ENCODE data around the gene NSDHL.
"Not testable (repeated sequence)": the region's sequence is repeated elsewhere in the genome, so short reads cannot be mapped to it uniquely, and the experiment has no call there.

Gene NSDHL

DNA sequence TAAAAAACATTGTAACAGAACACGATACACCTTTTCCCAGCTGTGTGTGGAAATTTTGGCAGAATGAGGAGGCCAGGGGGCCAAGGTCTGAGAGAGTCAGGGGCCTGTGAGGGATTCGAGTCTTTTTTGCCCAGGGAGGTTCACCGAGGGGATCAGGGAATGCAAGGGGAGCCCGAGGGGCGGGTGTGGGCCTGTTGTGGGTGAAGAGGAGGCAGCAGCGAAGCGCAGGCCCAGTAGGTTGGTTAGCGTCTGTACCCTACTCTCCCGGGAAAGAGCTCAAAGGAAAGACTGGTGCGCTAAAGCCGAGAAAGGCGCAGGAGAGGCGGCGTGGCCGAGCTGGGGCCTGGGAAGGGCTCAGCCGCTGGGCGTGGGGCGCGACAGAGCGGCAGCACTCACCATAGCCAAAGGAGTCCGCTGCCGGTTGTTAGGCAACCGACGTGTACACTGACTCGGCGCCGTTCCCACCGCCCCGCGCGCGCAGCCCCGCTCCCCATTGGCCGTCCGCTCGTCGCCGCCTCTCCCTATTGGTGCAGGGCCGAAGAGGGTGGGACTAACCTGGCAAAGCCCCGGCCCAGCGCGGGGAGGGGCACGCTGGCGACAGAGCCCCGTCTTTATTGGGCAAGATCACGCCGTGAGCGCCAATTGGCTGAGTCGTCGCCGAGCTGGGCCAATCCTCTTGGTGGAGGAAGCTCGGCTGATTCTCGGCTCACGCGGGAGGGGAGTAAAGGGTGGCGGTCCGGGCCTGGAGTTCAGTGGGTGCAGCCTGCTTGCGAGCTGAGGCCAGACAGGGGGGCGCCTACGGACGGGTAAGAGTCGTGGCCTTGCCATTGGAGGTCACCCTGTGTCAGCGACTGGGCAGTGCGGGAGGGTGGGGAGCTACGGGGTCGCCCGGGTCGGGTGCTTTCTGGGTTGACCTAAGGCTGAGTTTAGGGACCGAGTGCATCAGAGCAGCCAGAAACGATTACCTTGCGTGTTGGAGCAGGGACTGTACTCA, at the start of gene NSDHL, which contains the start of gene CETN2:
Gene NSDHL, plus strand, starts transcription at position 752 of the 994 bp plus-strand sequence. CDS start 15,262 bp downstream, outside the sequence.
Gene CETN2, minus strand, starts transcription at position 446 of the 994 bp plus-strand sequence. Its CDS starts 47 bp downstream, at position 399.
- H3K27ac ChIP-seq (ENCODE audit: low read depth in 2 of 2, low read length in 2 of 2): peak within 1 kb of the TSS; percentile 17 to 44
- no peaks in the 10 kb centered on the region for H3K9me3 ChIP-seq (ENCODE audit: control insufficient read depth in 2 of 2, low read length in 2 of 2)
- peaks cover 0 to 2% of the 10 kb centered on the region in 2 donors for H3K36me3 ChIP-seq (ENCODE audit: control insufficient read depth in 2 of 2, insufficient read depth in 2 of 2, low read length in 2 of 2)
- H3K4me3 ChIP-seq (ENCODE audit: low read length in 2 of 2): peak within 1 kb of the TSS; percentile 85
- peaks cover 0 to 6% of the 10 kb centered on the region in 2 donors for H3K4me1 ChIP-seq (ENCODE audit: control insufficient read depth in 2 of 2, insufficient read depth in 2 of 2, low read length in 2 of 2)
- peaks cover 0 to 2% of the 10 kb centered on the region in 2 donors for H3K27me3 ChIP-seq (ENCODE audit: control insufficient read depth in 2 of 2, insufficient read depth in 2 of 2, low read length in 2 of 2)
- peak within 1 kb of the TSS; percentile 78 to 83 for H3K9ac ChIP-seq (ENCODE audit: low read depth in 1 of 2, low read length in 2 of 2)

DNA sequence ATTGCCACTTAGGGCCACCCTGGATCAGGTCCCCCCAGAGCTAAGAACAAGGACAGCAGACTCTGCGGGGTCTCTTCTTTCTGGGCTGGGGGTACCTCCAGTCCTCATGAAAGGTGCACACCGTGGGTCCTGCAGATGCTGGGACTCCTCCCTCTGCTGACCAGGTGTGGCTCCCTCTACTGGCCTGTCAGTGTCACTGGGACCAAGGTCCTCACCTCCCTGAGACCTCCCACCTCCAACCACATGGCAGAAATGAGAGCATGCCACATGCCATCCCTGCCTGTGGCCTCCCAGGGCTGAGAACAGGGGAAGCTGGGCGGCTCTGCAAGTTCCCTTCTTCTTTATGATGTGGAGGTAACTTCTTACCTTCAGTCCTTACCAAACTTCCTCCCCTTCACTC, 43.8 kb upstream of the NSDHL start:
- not testable (repeated sequence) for H3K27me3 ChIP-seq (ENCODE audit: control insufficient read depth in 2 of 2, insufficient read depth in 2 of 2, low read length in 2 of 2); H3K9me3 ChIP-seq (ENCODE audit: control insufficient read depth in 2 of 2, low read length in 2 of 2); H3K4me3 ChIP-seq (ENCODE audit: low read length in 2 of 2); H3K36me3 ChIP-seq (ENCODE audit: control insufficient read depth in 2 of 2, insufficient read depth in 2 of 2, low read length in 2 of 2); H3K27ac ChIP-seq (ENCODE audit: low read depth in 2 of 2, low read length in 2 of 2); H3K4me1 ChIP-seq (ENCODE audit: control insufficient read depth in 2 of 2, insufficient read depth in 2 of 2, low read length in 2 of 2); H3K9ac ChIP-seq (ENCODE audit: low read depth in 1 of 2, low read length in 2 of 2)

DNA sequence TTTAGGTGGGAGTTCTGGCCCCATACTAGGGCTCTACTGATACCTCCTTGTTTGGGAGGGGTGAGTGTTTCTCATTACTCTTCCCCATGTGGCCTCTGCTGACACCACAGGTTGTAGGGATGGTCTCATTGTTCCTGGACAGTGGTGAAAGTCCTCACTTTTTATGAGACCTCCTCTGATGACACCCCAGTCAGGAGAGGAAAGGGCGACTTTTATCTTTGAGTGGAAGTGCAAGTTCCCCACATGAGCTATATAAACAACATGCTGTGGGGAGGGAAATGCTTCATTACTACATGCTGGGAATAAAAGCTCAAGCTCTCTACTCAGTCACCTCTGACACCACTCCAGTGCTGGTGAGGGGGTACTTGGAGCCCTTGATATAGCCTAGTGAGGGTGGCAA, 31.9 kb upstream of the NSDHL start:
- Histone ChIP-seq H3K27me3 (ENCODE audit: control insufficient read depth in 2 of 2, insufficient read depth in 2 of 2, low read length in 2 of 2) (peaks cover 0 to 2% of the 10 kb centered on the region in 2 donors), H3K4me3 (ENCODE audit: low read length in 2 of 2) (no peak overlapping the region), H3K4me1 (ENCODE audit: control insufficient read depth in 2 of 2, insufficient read depth in 2 of 2, low read length in 2 of 2) (no peaks in the 10 kb centered on the region), H3K9me3 (ENCODE audit: control insufficient read depth in 2 of 2, low read length in 2 of 2) (no peaks in the 10 kb centered on the region), H3K36me3 (ENCODE audit: control insufficient read depth in 2 of 2, insufficient read depth in 2 of 2, low read length in 2 of 2) (no peaks in the 10 kb centered on the region), H3K9ac (ENCODE audit: low read depth in 1 of 2, low read length in 2 of 2) (no peak overlapping the region), H3K27ac (ENCODE audit: low read depth in 2 of 2, low read length in 2 of 2) (no peak overlapping the region)

DNA sequence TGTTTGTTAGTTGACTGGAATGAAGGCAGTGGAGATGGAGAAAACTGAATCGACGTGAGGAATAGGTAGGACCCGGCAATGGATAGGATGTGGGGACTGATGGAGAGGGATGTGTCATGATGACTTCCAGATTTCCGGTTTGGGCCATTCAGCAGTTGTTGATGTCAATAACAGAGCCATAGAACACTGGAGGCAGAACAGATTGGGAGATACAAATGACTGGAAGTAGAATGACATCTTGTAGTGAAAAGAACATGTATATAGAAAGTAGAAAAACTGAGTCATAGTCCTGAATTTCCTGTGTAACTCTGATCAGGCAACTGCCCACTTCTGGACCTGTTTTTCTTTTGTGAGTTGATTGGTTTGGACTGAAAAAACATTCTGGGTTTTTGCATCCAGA, 24.8 kb upstream of the NSDHL start:
- H3K27me3 ChIP-seq (ENCODE audit: control insufficient read depth in 2 of 2, insufficient read depth in 2 of 2, low read length in 2 of 2): peaks cover 0 to 7% of the 10 kb centered on the region in 2 donors
- no peak overlapping the region for H3K27ac ChIP-seq (ENCODE audit: low read depth in 2 of 2, low read length in 2 of 2)
- no peak overlapping the region for H3K4me3 ChIP-seq (ENCODE audit: low read length in 2 of 2)
- H3K9ac ChIP-seq (ENCODE audit: low read depth in 1 of 2, low read length in 2 of 2): no peak overlapping the region
- no peaks in the 10 kb centered on the region for H3K4me1 ChIP-seq (ENCODE audit: control insufficient read depth in 2 of 2, insufficient read depth in 2 of 2, low read length in 2 of 2)
- no peaks in the 10 kb centered on the region for H3K9me3 ChIP-seq (ENCODE audit: control insufficient read depth in 2 of 2, low read length in 2 of 2)
- no peaks in the 10 kb centered on the region for H3K36me3 ChIP-seq (ENCODE audit: control insufficient read depth in 2 of 2, insufficient read depth in 2 of 2, low read length in 2 of 2)

DNA sequence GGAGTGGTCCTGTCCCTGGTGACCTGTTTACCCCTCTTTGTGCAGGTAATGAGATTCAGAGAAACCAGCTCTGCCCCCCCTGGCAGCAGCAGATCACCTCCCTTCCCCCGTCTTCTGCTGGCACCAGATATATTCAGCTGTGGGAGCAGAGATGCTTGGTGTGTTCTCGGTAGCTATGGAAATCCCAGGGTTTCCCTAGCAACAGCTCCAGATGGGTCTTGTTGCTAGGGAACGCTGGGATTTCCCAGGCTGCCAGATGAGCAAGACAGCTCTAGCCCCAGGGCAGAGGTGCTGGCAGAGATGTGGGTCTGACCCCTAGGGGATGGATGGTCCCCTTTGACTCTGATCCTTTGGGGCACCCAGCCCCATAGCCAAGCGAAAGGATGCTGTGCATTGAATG, 20.5 kb upstream of the NSDHL start:
- Histone ChIP-seq H3K36me3 (ENCODE audit: control insufficient read depth in 2 of 2, insufficient read depth in 2 of 2, low read length in 2 of 2) (no peaks in the 10 kb centered on the region), H3K4me1 (ENCODE audit: control insufficient read depth in 2 of 2, insufficient read depth in 2 of 2, low read length in 2 of 2) (no peaks in the 10 kb centered on the region), H3K4me3 (ENCODE audit: low read length in 2 of 2) (no peak overlapping the region), H3K9me3 (ENCODE audit: control insufficient read depth in 2 of 2, low read length in 2 of 2) (no peaks in the 10 kb centered on the region), H3K27ac (ENCODE audit: low read depth in 2 of 2, low read length in 2 of 2) (no peak overlapping the region), H3K27me3 (ENCODE audit: control insufficient read depth in 2 of 2, insufficient read depth in 2 of 2, low read length in 2 of 2) (peaks cover 0 to 5% of the 10 kb centered on the region in 2 donors), H3K9ac (ENCODE audit: low read depth in 1 of 2, low read length in 2 of 2) (no peak overlapping the region)

DNA sequence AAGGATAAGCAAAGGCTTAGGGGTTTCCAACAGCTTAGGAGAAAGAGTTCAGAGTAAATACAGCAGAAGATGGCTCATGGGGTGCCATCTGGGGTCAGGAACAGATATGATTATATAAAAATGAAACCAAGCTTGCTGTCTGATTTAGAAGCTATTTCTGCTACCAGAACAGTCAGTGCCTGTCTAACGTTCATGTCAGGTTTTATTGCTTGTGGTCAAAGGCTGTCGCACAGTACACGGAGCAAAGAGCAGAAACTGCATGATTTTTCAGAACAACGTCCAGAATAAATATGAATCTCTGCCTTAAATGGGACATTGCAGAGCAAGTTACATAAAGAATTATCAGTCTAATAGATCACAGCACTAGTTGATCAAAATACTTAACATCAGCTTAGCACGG, 17.7 kb upstream of the NSDHL start:
- peaks cover 0 to 3% of the 10 kb centered on the region in 2 donors for H3K27me3 ChIP-seq (ENCODE audit: control insufficient read depth in 2 of 2, insufficient read depth in 2 of 2, low read length in 2 of 2)
- H3K36me3 ChIP-seq (ENCODE audit: control insufficient read depth in 2 of 2, insufficient read depth in 2 of 2, low read length in 2 of 2): no peaks in the 10 kb centered on the region
- H3K4me3 ChIP-seq (ENCODE audit: low read length in 2 of 2): peak overlapping the region in 1 of 2 donors; percentile 10
- H3K27ac ChIP-seq (ENCODE audit: low read depth in 2 of 2, low read length in 2 of 2): no peak overlapping the region
- no peaks in the 10 kb centered on the region for H3K9me3 ChIP-seq (ENCODE audit: control insufficient read depth in 2 of 2, low read length in 2 of 2)
- H3K9ac ChIP-seq (ENCODE audit: low read depth in 1 of 2, low read length in 2 of 2): no peak overlapping the region
- H3K4me1 ChIP-seq (ENCODE audit: control insufficient read depth in 2 of 2, insufficient read depth in 2 of 2, low read length in 2 of 2): no peaks in the 10 kb centered on the region

DNA sequence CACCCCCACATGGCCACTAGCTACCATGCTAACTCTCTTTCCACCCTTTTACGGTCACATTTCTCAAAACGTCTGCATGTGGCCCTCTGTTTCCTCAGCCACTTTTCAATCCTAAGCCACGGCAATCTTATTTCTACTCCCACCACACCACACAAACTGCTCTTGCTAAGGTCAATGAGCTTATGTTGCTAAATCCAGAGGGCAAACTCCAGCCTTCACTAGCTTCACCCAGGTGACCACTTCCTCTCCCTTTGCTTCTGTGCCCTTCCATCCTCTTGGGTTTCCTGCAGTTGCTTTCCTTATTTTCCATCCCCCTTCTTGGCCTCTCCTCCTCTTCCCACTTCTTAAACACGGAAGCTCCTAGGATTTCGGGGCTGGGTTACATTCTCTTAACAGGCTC, 16.8 kb upstream of the NSDHL start:
- H3K4me3 ChIP-seq (ENCODE audit: low read length in 2 of 2): no peak overlapping the region
- no peaks in the 10 kb centered on the region for H3K36me3 ChIP-seq (ENCODE audit: control insufficient read depth in 2 of 2, insufficient read depth in 2 of 2, low read length in 2 of 2)
- H3K27ac ChIP-seq (ENCODE audit: low read depth in 2 of 2, low read length in 2 of 2): no peak overlapping the region
- H3K9ac ChIP-seq (ENCODE audit: low read depth in 1 of 2, low read length in 2 of 2): no peak overlapping the region
- no peaks in the 10 kb centered on the region for H3K9me3 ChIP-seq (ENCODE audit: control insufficient read depth in 2 of 2, low read length in 2 of 2)
- no peaks in the 10 kb centered on the region for H3K4me1 ChIP-seq (ENCODE audit: control insufficient read depth in 2 of 2, insufficient read depth in 2 of 2, low read length in 2 of 2)
- H3K27me3 ChIP-seq (ENCODE audit: control insufficient read depth in 2 of 2, insufficient read depth in 2 of 2, low read length in 2 of 2): peaks cover 0 to 3% of the 10 kb centered on the region in 2 donors

DNA sequence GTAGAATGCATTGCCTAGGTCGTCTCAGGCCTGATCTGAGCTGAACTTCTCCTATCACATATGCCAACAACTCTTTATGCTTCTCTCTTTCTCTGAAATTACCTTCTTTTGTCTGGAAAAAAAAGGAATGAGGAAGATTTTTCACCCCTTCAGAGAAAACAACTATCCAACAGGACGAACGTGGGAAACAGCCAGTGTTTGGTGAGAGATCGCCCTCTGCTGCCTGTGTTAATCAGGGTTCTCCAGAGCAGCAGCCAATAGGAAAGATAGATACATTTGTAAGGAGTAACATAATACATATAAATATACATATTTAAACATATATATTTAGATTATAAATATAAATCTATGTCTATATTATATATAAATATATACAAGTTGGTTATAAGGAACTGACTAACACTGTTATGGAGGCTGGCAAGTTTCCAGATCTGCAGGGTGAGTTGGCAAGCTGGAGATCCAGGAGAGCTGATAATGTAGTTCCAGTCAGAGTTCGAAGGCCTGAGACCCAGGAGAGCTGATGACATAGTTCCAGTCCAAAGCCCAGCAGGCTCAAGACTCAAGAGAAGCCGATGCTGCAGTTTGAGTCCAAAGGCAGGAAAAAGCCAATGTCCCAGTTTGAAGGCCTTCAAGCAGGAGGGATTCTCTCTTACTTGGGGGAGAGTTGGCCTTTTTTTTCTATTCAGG, 13.6 kb upstream of the NSDHL start:
- Histone ChIP-seq H3K27me3 (ENCODE audit: control insufficient read depth in 2 of 2, insufficient read depth in 2 of 2, low read length in 2 of 2) (peaks cover 0 to 6% of the 10 kb centered on the region in 2 donors), H3K36me3 (ENCODE audit: control insufficient read depth in 2 of 2, insufficient read depth in 2 of 2, low read length in 2 of 2) (no peaks in the 10 kb centered on the region), H3K4me3 (ENCODE audit: low read length in 2 of 2) (no peak overlapping the region), H3K9ac (ENCODE audit: low read depth in 1 of 2, low read length in 2 of 2) (no peak overlapping the region), H3K4me1 (ENCODE audit: control insufficient read depth in 2 of 2, insufficient read depth in 2 of 2, low read length in 2 of 2) (no peaks in the 10 kb centered on the region), H3K9me3 (ENCODE audit: control insufficient read depth in 2 of 2, low read length in 2 of 2) (no peaks in the 10 kb centered on the region), H3K27ac (ENCODE audit: low read depth in 2 of 2, low read length in 2 of 2) (no peak overlapping the region)

DNA sequence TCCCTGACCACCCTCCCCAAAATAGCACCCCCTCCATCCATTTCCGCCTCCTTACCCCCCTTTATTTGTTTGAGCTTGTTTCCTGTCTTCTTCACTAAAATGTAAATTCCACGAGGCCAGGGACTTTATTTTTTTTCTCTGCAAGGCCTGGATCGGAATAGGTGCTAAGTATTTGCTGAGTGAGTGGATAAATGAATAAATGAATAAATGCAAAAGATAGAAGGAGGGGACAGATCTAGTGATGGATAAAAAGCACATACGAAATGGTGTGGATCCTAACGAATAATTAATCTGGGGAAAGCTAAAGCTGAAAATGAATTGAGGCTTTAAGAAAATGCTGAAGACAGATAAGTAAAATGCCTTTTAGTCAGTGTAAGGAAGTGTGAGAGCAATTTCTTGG, 12.5 kb upstream of the NSDHL start:
- Histone ChIP-seq H3K4me1 (ENCODE audit: control insufficient read depth in 2 of 2, insufficient read depth in 2 of 2, low read length in 2 of 2) (no peaks in the 10 kb centered on the region), H3K4me3 (ENCODE audit: low read length in 2 of 2) (no peak overlapping the region), H3K27ac (ENCODE audit: low read depth in 2 of 2, low read length in 2 of 2) (no peak overlapping the region), H3K9ac (ENCODE audit: low read depth in 1 of 2, low read length in 2 of 2) (no peak overlapping the region), H3K36me3 (ENCODE audit: control insufficient read depth in 2 of 2, insufficient read depth in 2 of 2, low read length in 2 of 2) (no peaks in the 10 kb centered on the region), H3K27me3 (ENCODE audit: control insufficient read depth in 2 of 2, insufficient read depth in 2 of 2, low read length in 2 of 2) (peaks cover 0 to 6% of the 10 kb centered on the region in 2 donors), H3K9me3 (ENCODE audit: control insufficient read depth in 2 of 2, low read length in 2 of 2) (no peaks in the 10 kb centered on the region)

DNA sequence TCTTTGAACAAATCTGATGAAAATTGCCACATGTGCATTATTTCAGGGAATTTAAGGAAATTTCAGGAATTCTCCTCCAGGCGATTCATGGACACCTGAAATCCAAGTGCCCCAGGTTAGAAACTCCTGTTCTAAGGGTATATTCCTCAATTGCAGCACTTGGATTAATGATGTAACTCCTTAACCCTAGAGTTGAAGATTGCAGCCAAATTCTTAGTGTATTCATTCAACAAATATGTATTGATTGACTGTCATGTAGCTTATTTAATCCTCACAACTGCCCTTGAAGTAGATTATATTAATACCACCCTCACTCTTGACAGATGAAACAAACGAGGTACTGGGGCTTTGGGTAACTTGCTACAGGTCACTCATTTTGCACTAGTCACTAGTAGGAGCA, 11.6 kb upstream of the NSDHL start:
- no peak overlapping the region for H3K9ac ChIP-seq (ENCODE audit: low read depth in 1 of 2, low read length in 2 of 2)
- H3K27me3 ChIP-seq (ENCODE audit: control insufficient read depth in 2 of 2, insufficient read depth in 2 of 2, low read length in 2 of 2): peaks cover 7 to 8% of the 10 kb centered on the region in 2 donors

More for the DNA sequence above, 11.6 kb upstream of the NSDHL start:
- Histone ChIP-seq H3K27ac (ENCODE audit: low read depth in 2 of 2, low read length in 2 of 2) (no peak overlapping the region), H3K4me3 (ENCODE audit: low read length in 2 of 2) (no peak overlapping the region), H3K36me3 (ENCODE audit: control insufficient read depth in 2 of 2, insufficient read depth in 2 of 2, low read length in 2 of 2) (no peaks in the 10 kb centered on the region), H3K9me3 (ENCODE audit: control insufficient read depth in 2 of 2, low read length in 2 of 2) (no peaks in the 10 kb centered on the region), H3K4me1 (ENCODE audit: control insufficient read depth in 2 of 2, insufficient read depth in 2 of 2, low read length in 2 of 2) (no peaks in the 10 kb centered on the region)

Data from mucosa of rectum (tissue), 2 donors.